B cell (primary cell): ENCODE measurements around the gene CPT2. TPM values are rescaled to one million over a fixed set of nuclear protein-coding genes. Genes with fewer than 3 reads are reported as not detected.
"Not testable (repeated sequence)": the region's sequence is repeated elsewhere in the genome, so short reads cannot be mapped to it uniquely, and the experiment has no call there.

Experiments
- ATAC-seq: fragments of 200-7000 bp; cut with Tn5 transposase; one replicate; pipeline ENCODE4 v1.10.0; 2021; ENCODE audit warnings: low read depth, mild to moderate bottlenecking, moderate number of reproducible peaks, moderate library complexity
- CTCF ChIA-PET: fragments of 350-600 bp; sonication (Branson Sonifier 250); formaldehyde crosslinking; loops from one replicate; lab custom pipeline; 2021; ENCODE audit warnings: antibody characterized with exemption, inconsistent platforms; lab: Charles Lee
- POLR2A ChIA-PET: fragments of 350-600 bp; sonication (Branson Sonifier 250); formaldehyde crosslinking; loops from one replicate; lab custom pipeline; 2021; ENCODE audit warnings: antibody characterized with exemption; lab: Charles Lee
- DNase-seq: peaks from one replicate; pipeline ENCODE4 v3.0.0; 2013
- H2AFZ ChIP-seq: 2 replicates; pipeline ENCODE4 v1.6.1; 2012; ENCODE audit warnings: mild to moderate bottlenecking, low read depth, low read length; ENCODE audit not compliant: insufficient read depth, poor library complexity, severe bottlenecking
- H3K27ac ChIP-seq, 2 donors: 1 replicate in 1 of 2; 2 replicates in 1 of 2; pipeline ENCODE4 v1.5.1; 2012 to 2013; ENCODE audit warnings: low read length in 2 of 2, mild to moderate bottlenecking in 2 of 2, moderate library complexity in 1 of 2
- H3K27me3 ChIP-seq, 4 experiments: fragments of 200-600 bp in 1 of 4; sonication (generic) in 1 of 4; replicated peaks in 1 of 4; 1 replicate in 2 of 4; 2 replicates in 2 of 4; pipeline versions ENCODE4 v1.6.1 to v1.7.0; 2013 to 2016; ENCODE audit warnings: low read length in 3 of 4, mild to moderate bottlenecking in 2 of 4, mixed read lengths in 1 of 4, moderate library complexity in 1 of 4; ENCODE audit not compliant: insufficient read depth in 4 of 4, control insufficient read depth in 3 of 4; ENCODE audit errors: control extremely low read depth in 1 of 4
- H3K36me3 ChIP-seq, 2 experiments: replicated peaks in 1 of 2; 1 replicate in 1 of 2; 2 replicates in 1 of 2; pipeline versions ENCODE4 v1.6.1 to v1.7.1; 2013; ENCODE audit warnings: low read length in 1 of 2; ENCODE audit not compliant: insufficient read depth in 2 of 2, control insufficient read depth in 1 of 2; ENCODE audit errors: control extremely low read depth in 1 of 2, extremely low read depth in 1 of 2
- H3K4me1 ChIP-seq, 2 donors: fragments of 200-600 bp in 1 of 2; sonication (generic) in 1 of 2; 1 replicate in 1 of 2; 2 replicates in 1 of 2; pipeline versions ENCODE4 v1.5.1 to v1.6.1; 2013 to 2017; ENCODE audit warnings: low read length in 2 of 2; ENCODE audit not compliant: control insufficient read depth in 2 of 2, insufficient read depth in 2 of 2
- H3K4me2 ChIP-seq: replicated peaks from 2 replicates; pipeline ENCODE3; 2012; ENCODE audit warnings: mild to moderate bottlenecking, low read depth, low read length; ENCODE audit not compliant: poor library complexity, severe bottlenecking
- H3K4me3 ChIP-seq, 5 experiments: fragments of 200-600 bp in 1 of 5; sonication (generic) in 1 of 5; 1 replicate in 3 of 5; 2 replicates in 2 of 5; pipeline versions ENCODE4 v1.5.1 to v1.7.0; 2011 to 2016; ENCODE audit warnings: low read length in 4 of 5, mild to moderate bottlenecking in 4 of 5, low read depth in 2 of 5, control low read depth in 1 of 5, moderate library complexity in 1 of 5; ENCODE audit not compliant: insufficient read depth in 1 of 5; ENCODE audit errors: control extremely low read depth in 1 of 5, extremely low read depth in 1 of 5
- H3K79me2 ChIP-seq: fragments of 200-600 bp; sonication (generic); one replicate; pipeline ENCODE4 v1.6.0; 2016; ENCODE audit warnings: low read length; ENCODE audit not compliant: control insufficient read depth, insufficient read depth
- H3K9ac ChIP-seq: fragments of 200-600 bp; sonication (generic); 2 replicates; pipeline ENCODE4 v1.6.1; 2017; ENCODE audit warnings: mild to moderate bottlenecking, low read length, moderate library complexity
- H3K9me3 ChIP-seq, 3 donors: one replicate each; pipeline versions ENCODE4 v1.6.1 to v1.7.1; 2013; ENCODE audit warnings: low read length in 2 of 3; ENCODE audit not compliant: control insufficient read depth in 2 of 3, insufficient read depth in 1 of 3; ENCODE audit errors: control extremely low read depth in 1 of 3
- H4K20me1 ChIP-seq: 2 replicates; pipeline ENCODE4 v1.6.0; 2012; ENCODE audit warnings: mild to moderate bottlenecking, low read length; ENCODE audit not compliant: insufficient read depth, control insufficient read depth, poor library complexity, severe bottlenecking
- H3K27ac Mint-ChIP-seq: one replicate; pipeline ENCODE4 v1.8.0; 2021; ENCODE audit warnings: mixed read lengths
- H3K27me3 Mint-ChIP-seq: one replicate; pipeline ENCODE4 v1.8.0; 2021; ENCODE audit warnings: mixed read lengths
- H3K4me1 Mint-ChIP-seq: one replicate; pipeline ENCODE4 v1.8.0; 2021; ENCODE audit warnings: mixed read lengths
- H3K4me3 Mint-ChIP-seq: one replicate; pipeline ENCODE4 v1.8.0; 2021; ENCODE audit warnings: mixed read lengths
- H3K9me3 Mint-ChIP-seq: one replicate; pipeline ENCODE4 v1.8.0; 2022; ENCODE audit warnings: mixed read lengths; ENCODE audit not compliant: insufficient read depth
- CTCF ChIP-seq: fragments of 200-600 bp; IDR thresholded peaks from one replicate; pipeline ENCODE4 v1.8.0; 2022; ENCODE audit warnings: antibody characterized with exemption, mild to moderate bottlenecking
- EZH2 ChIP-seq: IDR thresholded peaks from 2 replicates; pipeline ENCODE4 v1.6.1; 2012; ENCODE audit warnings: borderline replicate concordance, low read depth, mild to moderate bottlenecking, moderate library complexity, low read length; ENCODE audit not compliant: insufficient read depth, poor library complexity, severe bottlenecking
- WGBS: methylation state at CpG from one replicate; pipeline ENCODE4 v1.1.5; 2013; ENCODE audit warnings: missing lambda C conversion rate; ENCODE audit not compliant: insufficient coverage; 5-methylcytosine and 5-hydroxymethylcytosine counted together
- intact Hi-C: fragments of 100-400 bp; cut with micrococcal nuclease; formaldehyde crosslinking; loops from one replicate; pipeline ENCODE4 v1.10.0; 2022
- polyA plus RNA-seq: library from polyadenylated mRNA; depleted of rRNA; stranded (reverse); fragments of >200 nt; gene quantifications from 2 replicates; pipeline ENCODE4 v1.2.3, GENCODE V29; 2012
- total RNA-seq, 2 donors: library from RNA; stranded (reverse); fragments of 120-200 nt in 1 of 2; gene quantifications; 1 replicate in 1 of 2; 2 replicates in 1 of 2; pipeline versions ENCODE4 v1.2.3 to v1.2.4, GENCODE V29; 2013 to 2022

Gene CPT2
- total and polyA plus RNA-seq, 2 donors (not counting 1 experiment from before 2014, with no cell fraction given): 6.3 to 19.8 TPM

- no peak for TF ChIP-seq CTCF
- no peak for TF ChIP-seq EZH2
- H3K4me2 ChIP-seq: no peak overlapping the region
- Mint-ChIP-seq H3K4me1 (no peaks in the 10 kb centered on the region), H3K9me3 (no peaks in the 10 kb centered on the region), H3K27me3 (peaks cover 32% of the 10 kb centered on the region), H3K4me3 (no peak overlapping the region), H3K27ac (no peak overlapping the region)
- ATAC-seq: no peak
- 89% methylated on average over 4 of the region's 6 CpGs for WGBS
- H3K9ac ChIP-seq: no peak overlapping the region
- no peaks in the 10 kb centered on the region for H3K79me2 ChIP-seq
- H3K9me3 ChIP-seq: peaks cover 0 to 17% (median 2%) of the 10 kb centered on the region in 3 donors
- ChIA-PET POLR2A (no interaction called here), CTCF (interaction anchor here (0.7 to 3.5 kb wide), 8 partner anchors 8 to 484 kb away, joined by 3 to 27 read pairs (median 4); partner anchors contain the start of gene CPT2)
- H3K27me3 ChIP-seq: peaks cover 0 to 25% (median 11%) of the 10 kb centered on the region in 4 experiments
- peaks cover 0 to 6% of the 10 kb centered on the region in 2 donors for H3K4me1 ChIP-seq
- no peak overlapping the region for H2AFZ ChIP-seq
- H3K4me3 ChIP-seq: no peak overlapping the region
- no peaks in the 10 kb centered on the region for H4K20me1 ChIP-seq
- DNase-seq: no peak
- no peak overlapping the region for H3K27ac ChIP-seq
- H3K36me3 ChIP-seq: no peaks in the 10 kb centered on the region
- intact Hi-C loops: loop anchor here (5.0 kb wide), 1 partner anchor 209 kb away; no protein-coding TSS in a partner anchor
These were observed 13.3 kb upstream of the CPT2 start for GRCh38 chr1:53183095-53183990.

GRCh38 chr1:53185955-53186297, 10.7 kb upstream of the CPT2 start:
- POLR2A ChIA-PET: not testable (repeated sequence)
- CTCF ChIA-PET: interaction anchor here (1.1 to 1.8 kb wide), 5 partner anchors 11 to 1290 kb away, joined by 3 to 10 read pairs (median 4); partner anchors contain the start of gene CPT2

More at GRCh38 chr1:53185955-53186297, 10.7 kb upstream of the CPT2 start:
- H3K36me3 ChIP-seq, H4K20me1 ChIP-seq, H3K9ac ChIP-seq, H2AFZ ChIP-seq, ATAC-seq, H3K79me2 ChIP-seq, DNase-seq, H3K27ac ChIP-seq, H3K4me3 ChIP-seq, intact Hi-C loops, H3K4me1 Mint-ChIP-seq, H3K4me1 ChIP-seq, H3K4me2 ChIP-seq, H3K27ac Mint-ChIP-seq, H3K4me3 Mint-ChIP-seq, H3K9me3 Mint-ChIP-seq: not testable (repeated sequence)
- TF ChIP-seq CTCF: peak; percentile 25
- WGBS: no CpG with 5 or more reads among the region's 2 CpGs
- peaks cover 0 to 20% (median 11%) of the 10 kb centered on the region in 4 experiments for H3K27me3 ChIP-seq
- H3K27me3 Mint-ChIP-seq: peaks cover 25% of the 10 kb centered on the region
- H3K9me3 ChIP-seq: peaks cover 0 to 17% (median 2%) of the 10 kb centered on the region in 3 donors
